Hematopoietic multipotent progenitor cell (in vitro differentiated cells): ENCODE measurements around the gene KY. TPM values are rescaled to one million over a fixed set of nuclear protein-coding genes. Genes with fewer than 3 reads are reported as not detected.
"Not testable (repeated sequence)": the region's sequence is repeated elsewhere in the genome, so short reads cannot be mapped to it uniquely, and the experiment has no call there.

ENCODE experiments used
- DNase-seq, 3 donors: peaks; one replicate each; pipeline ENCODE4 v3.0.0-alpha.2; 2011 to 2015; ENCODE audit warnings: low read depth in 2 of 3, low spot score in 2 of 3
- total RNA-seq: library from RNA; depleted of rRNA; stranded (reverse); fragments of >200 nt; gene quantifications from one replicate; pipeline ENCODE4 v1.2.3, GENCODE V29; 2012

Gene KY
- total RNA-seq, 1 donor = under 0.01 TPM

DNA sequence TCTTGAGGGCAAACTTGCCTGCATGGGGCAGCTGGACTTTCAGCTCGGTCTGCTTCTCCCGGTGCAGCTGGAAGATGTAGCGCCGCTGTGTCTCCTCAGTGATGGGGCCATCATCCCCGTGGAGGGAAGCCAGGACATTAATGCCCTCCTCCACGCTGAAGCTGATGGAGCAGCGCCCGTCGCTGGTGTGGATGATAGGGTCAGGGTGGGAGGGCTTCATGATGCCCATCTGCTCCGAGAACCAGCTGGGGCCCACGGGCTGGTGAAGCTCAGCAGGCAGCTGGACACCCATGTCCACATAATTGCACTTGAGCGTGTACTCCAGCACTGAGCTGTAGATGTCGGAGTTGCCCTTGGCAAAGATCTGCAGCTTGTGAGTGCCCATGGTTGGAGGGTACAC, 46.9 kb downstream of the KY start:
- DNase-seq = no peak

DNA sequence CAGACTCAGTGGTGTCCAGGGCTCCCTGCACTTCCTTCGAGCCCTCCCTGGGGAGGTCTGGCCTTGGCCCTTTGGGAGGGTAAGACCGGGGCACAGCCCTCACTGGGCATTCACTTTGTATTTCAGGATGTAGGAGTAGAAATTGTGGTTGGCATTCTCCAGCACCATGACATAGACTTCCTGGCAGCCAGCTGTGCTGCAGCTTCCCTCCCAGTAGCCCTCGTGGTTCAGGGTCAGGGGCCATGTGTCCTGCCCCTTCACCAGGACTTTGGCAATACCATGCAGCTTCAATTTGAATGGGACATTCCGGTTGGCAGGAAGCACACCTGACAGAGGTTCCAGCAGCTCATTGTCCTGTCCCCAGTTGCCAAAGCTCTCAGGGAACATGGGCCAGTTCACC, 47.3 kb downstream of the KY start:
- no peak for DNase-seq

DNA sequence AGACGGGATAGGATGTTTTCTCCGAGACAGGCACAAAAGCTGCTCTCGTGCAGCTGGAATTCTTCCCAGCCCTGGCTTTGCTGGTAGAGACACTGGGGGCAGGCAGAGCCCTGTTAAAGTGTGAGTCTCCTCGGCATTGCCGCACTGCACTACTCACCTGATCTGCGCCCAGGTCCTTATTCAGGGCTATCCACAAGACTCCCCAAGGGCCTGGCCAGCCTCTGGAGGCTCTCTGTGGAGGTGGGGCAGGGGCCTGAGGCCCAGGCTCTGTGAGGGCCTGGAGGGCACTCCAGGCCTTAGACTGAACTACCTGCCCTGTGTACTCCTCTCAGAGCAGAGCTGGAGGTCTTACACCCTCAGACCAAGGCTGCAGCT, 48.4 kb downstream of the KY start:
- DNase-seq = no peak

DNA sequence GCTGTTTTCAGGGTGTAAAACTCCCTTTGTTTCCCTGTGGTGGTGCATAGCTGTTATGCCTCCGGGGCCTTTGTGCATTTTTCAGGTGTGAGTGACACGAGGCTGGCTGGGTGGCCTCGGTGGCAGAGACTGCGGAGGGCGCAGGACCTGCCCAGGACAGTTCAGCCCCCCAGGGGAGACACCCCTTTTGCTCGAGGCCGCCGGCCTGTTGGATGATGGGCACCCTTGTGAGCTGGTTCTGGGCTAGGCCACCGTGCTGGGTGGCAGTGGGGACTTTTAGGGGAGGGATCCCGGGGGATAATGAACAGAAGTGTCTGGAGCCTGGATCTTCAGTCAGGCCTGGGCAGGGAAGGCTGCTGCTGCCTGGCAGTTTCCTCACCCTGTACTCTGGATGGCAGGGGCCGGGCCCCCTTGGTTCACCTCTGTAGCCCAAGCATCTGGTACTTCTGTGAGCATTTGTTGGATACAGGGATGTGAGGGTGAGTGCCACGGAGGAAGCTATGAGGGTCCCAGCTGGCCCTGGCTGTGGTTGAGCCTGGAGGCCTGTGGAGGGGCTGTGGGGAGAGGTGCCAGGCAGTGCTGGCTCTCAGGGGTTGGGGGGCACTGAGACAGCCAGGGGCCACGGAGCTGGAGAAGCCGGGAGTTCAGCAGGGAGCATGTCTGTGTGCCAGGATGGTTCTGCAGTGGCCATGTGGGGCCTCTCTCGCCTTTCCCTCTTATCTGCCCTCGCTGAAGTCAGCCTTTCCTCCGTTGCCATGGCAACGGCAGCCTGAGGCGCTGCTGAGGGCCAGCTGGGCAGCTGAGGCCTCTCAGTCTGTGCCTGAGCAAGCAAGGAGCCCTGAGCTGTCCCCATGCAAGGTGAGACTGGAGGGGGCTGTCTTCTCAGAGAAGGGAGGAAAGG, 49.0 kb downstream of the KY start:
- no peak for DNase-seq

DNA sequence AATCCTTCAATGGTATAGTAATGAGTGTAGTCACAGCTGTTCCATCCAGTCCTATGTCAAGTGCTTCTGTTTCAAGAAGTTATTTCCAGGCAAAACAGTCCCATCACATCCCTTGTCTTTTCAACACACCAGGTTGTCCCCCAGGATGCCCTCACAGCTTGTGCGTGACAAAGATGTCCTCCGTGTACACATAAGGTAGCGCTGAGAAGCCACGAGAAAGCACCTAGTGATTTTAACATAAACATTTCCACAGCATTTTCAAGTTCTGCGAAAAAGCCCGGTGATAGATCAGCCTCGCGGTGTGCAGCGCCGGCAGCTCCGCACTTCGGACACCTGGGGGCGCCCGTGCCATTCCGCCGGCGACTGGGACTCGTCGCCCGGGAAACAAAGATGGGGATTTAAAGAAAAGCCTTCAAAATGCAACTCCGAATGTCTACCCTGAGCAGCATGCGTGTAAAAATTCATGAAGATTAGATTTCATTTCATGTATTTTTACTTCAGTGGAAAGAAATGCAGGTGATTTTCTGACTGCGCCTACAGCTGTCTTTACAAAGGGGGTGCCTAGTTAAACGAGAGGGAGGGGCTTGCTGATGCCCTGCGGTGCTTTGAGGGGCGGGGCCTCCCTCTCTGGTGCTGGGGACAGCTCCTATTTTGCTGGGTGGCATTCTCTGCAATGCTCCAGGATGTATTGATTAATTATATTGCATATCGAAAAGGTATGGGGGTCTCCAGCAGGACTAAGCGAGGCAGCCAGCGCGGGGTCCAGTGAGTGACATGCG, 49.9 kb downstream of the KY start:
- DNase-seq = peak in 2 of 3 donors; percentile 63 to 86

DNA sequence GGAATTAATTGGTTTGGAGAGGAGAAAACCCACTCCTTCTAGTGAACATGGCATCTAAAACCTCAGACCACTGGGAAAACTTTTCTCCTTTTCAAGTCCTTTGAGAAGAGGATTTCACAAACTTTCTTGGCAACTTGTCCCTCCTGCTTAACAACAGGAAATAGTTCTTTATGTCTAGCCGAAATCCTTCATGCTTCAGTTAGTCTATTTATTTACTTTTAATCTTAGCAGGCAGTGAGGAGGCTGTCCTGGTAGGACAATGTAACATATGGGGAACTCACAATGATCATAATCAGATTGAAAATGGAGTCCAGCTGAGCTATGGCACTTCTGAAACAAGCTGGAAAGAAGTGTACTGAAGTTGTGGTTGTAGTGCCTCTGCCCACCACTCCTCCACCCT, 50.6 kb downstream of the KY start:
- DNase-seq = no peak

DNA sequence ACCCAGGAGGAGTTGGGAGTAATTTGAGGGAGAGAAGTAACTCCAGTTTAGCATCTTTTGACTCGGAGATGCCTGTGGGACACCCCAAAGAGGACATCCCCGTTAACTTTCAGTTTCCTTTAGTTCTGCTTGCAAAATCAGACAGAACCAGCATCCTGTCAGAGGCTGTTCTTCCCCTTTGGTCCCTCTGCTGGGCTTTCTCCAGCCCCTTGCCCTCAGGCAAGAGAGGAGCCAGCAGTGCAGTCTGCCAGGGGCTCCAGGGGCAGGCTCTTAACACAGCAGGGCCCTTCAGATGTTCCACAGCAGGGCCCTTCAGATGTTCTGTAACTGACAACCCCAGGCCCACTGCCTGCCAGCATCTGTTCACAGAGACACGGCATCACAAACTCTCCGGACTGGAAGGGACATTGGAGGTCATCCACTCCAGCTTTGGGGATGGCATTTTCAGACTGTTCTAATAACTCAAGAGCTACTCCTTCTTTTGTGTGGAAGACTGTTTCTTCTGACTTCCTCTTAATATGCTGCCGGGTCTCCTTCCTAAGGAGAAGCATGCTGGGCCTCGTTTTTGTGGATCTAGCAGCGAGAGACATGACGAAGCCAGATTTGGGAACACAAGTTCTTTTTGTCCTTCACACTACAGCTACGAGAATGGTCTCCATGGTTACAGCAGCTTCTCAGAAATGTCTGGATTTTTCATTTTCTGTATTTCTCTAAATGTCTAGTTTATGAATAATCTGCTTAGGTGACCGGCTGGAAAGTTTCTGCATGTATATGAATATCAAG, 51.9 kb downstream of the KY start:
- DNase-seq = no peak

DNA sequence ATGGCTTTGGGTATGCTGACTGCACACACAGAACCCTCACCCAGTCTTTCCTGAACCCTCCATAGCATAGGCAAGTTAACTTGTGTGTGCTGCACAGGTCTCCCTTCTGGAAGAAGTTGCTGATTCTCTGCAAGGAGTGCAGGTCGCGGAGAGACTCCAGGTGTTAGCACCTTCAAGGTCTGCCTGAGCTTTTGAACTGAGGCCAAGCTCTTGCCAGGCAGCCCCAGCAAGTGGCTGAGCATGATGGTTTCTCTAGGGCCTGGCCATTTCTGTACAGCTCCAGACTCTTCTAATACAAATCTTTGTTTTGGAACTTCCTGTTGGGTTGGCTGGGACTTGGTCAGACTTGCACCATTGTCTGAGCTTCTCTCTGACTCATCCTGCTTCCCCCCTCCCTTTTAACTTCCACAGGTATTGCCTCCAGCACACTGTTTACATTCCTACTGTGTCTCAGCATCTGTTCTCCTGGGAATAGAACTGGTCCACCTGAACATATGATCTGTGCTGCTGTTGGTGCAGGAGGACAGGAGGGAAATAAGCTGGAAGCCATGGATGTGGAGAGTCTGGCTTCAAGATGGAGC, 53.3 kb downstream of the KY start:
- no peak for DNase-seq

DNA sequence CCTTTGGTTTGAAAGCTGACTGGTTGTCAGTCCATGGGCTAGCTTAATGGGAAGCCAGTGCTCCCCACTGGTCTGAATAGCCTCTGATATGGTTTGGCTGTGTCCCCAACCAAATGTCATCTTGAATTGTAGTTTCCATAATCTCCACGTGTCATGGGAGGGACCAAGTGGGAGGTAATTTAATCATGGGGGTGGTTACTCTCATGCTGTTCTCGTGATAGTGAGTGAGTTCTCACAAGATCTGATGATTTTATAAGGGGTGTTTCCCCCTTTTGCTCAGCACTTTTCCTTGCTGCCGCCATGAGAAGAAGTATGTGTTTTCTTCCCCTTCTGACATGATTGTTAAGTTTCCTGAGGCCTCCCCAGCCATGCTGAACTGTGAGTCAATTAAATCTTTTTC, 55.8 kb downstream of the KY start:
- not testable (repeated sequence) for DNase-seq

DNA sequence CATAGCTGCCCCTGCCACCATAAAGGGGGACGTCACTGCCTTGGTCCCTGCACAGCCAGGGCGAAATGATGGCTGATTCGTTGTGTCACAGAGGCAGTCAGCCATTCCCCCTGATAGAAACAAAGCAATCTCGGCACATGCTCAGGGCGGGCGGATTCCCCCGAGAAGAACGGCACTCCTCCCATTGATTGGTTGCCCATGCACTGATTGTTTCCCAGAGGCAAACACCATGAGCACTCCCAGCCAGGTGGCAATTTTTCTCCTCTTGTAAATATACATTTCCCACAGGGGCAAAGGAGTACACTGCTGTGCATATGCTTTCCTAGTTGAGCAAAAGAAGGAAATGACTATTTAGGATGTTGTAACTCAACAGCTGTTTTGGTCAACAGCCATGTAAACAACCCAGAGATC, 56.5 kb downstream of the KY start:
- no peak for DNase-seq

DNA sequence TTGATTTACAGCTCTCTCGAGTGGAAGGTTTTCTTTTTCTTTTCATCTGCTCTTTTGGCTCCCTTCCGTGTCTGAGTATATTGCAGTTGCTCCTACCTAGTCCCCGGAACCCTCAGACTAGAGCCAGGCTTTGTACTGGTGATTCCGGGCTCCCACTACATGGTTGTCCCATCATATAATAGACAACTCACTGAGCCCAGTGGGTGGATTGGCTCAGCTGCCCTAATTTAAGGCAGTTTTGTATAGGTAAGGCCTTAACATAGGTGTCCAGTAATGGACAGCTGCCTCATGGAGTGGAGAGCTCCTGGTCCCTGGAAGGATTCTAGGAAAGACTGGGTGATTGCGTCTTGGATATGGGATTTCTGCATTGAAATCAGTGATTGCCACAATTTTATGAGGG, 58.0 kb downstream of the KY start:
- no peak for DNase-seq

DNA sequence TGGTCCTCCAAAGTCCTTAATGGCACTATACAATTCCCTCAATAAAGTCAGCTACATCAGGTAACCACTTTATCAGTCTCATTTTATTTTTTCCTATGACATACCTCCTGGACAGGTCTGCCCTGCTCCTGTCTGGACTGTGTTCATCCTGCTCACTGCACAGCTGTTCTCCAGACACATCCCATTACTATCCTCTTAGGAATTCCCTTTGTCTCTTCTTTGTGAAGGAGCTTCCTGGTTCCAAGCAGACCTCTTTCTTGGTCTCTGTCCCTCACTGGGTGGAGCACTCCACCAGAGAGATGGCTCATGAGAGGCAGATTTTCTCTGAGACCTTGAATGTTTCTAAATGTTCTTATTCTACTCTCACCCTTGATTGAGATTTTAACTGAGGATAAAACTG, 60.1 kb downstream of the KY start:
- DNase-seq = no peak

DNA sequence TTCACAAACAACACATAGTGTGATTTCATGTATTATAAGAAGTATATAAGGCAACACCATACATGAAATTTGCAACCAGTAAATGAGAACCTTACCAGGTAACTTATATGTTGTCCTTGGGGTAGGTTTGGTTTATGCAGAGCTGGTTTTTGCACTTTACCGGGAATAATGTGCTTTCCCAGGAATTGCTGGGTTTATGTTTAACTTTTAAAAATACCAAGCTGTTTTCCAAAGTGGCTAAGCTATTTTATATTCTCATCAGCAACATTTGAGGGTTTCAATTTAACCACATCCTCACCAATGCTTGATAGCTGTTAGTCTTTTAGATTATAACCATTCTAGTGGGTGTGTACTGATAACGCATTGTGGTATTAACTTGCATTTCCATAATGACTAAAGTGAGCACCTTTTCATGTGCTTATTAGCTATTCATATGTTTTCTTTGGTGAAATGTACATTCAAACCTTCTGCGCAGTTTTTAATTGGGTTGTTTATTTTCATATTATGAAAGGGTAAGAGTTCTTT, 71.6 kb downstream of the KY start:
- no peak for DNase-seq

DNA sequence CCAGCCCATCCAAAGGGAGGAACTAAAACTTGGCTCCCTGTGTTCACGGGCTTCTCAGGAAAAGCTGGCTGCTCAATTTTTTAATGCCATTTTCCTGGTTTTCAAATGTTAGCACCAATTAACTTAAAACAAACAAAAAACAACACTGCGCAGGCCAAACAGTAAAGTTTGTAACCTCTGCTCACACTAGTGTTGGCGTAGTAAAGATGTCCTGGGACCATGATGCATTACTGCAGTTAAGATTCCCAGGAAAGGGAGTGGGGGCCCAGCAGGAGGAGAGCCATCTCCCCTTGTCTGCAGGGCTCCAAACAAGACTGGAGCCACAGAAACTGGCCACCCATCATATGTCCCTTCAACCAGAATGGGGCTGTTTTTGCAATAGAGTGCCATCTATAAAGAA, 74.0 kb downstream of the KY start:
- DNase-seq = no peak

DNA sequence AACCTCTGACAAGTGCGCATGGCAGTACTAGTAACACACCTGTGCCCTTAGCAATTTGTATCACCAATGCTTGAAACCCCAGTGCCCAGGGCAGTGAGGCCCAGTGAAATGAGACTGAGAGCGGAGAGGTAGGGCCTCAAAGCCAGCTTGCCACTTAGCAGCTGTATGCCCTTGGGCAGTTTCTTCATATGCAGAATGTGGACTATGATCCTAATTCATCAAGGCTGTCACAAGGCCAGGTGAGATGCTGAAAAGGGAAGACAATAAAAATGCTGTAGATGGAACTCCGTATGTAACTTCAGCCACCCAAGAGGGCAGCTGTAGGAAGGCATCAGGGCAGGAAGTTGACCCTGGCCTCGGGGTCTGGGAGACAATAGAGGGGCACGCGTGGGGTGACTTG, 74.4 kb downstream of the KY start:
- no peak for DNase-seq

DNA sequence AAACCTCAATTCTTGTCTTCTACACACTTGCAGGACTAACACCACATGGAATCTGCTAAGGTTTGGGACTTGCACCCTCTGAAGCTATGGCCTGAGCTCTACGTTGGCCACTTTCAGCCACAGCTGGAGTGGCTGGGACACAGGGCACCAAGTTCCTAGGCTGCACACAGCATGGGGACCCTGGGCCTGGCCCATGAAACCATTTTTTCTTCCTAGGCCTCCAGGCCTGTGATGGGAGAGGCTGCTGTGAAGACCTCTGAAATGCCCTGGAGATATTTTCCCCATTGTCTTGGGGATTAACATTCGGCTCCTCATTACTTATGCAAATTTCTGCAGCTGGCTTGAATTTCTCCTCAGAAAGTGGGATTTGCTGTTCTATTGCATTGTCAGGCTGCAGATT, 80.9 kb downstream of the KY start:
- not testable (repeated sequence) for DNase-seq

DNA sequence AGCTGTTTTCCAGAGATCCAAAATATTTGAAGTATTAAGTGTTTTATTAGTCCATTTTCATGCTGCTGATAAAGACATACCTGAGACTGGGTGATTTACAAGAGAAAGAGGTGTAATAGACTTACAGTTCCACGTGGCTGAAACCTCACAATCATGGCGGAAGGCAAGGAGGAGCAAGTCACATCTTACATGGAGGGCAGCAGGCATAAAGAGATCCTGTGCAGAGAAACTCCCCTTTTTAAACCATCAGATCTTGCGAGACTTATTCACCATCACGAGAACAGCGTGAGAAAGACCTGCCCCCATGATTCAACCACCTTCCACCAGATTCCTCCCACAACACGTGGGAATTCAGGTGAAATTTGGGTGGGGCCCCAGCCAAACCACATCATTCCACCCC, 82.0 kb downstream of the KY start:
- DNase-seq = no peak

DNA sequence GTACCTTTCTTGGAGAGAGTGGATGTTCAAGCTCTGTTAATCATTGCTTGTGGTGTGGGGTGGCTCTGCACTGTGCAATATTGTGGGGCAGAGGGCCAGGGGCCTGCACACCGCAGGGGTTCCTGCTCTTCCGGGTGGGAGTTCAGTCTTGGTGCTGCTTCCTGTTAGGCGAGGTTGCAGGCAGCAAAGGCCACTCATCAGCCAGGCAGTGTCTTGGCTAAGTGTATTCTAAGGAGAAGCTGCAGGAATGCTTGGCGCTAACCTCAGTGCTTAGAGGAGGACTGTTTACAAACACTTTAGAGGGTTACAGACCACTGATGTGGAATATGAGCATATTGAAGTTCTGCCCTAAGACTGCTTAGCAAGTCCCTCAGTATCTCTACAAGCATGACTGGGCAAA, 83.2 kb downstream of the KY start:
- DNase-seq = no peak

DNA sequence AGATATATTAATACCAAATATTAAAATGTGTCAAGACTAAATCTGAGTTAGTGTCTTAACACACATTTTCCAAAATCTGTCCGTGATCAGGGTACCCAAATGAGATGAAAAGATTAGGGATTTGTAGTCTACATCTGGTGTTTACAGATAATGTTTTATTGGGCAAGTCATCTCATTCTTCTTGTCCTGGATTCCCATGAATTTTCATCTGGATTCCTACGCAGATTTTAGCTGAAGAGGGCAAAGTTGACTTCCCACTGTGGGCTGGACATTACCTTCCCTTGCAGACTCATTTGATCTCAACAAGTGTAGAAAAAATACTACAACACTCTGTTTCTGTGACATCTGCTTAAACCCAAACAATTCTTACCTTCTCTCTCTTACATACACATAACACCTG, 85.8 kb downstream of the KY start:
- no peak for DNase-seq

DNA sequence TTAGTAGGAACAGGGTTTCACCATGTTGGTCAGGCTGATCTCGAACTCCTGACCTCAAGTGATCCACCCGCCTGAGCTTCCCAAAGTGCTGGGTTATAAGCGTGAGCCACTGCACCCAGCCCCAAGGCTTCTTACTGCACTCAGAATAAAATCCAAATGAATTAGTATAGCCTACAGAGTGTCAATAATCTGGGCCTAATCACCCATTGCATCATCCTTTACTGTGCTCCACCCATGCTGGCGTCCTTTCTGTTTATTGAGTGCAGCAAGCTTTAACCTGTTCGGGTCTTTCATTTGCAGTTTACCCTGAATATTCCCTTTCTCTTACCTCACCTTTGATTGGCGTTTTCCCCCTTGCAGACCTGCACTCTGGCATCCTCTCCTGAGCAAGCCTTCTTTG, 87.2 kb downstream of the KY start:
- no peak for DNase-seq

DNA sequence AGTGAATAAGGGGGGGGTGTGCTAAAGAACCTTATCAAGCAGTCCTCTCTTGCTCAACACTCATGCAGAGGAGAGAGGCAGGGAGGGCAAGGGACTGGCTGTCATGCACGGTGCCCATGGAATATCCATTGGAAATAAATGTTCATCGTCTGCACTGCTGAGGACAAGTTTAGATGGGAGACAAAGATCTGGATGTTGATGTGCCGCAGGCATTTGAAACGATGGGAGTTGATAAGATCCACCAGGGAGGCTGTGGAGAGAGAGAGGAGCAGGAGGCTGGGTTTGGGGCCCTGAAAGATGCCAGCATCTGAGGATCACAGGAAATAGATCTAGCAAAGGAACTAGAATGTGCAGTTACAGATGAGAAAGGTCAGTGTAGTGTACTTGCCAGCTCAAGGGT, 88.8 kb downstream of the KY start:
- no peak for DNase-seq
